ENCODE results near the gene HEBP1.

The HEBP1 gene

GRCh38 chr12:12941450-12942350, 58.4 kb downstream of the HEBP1 start:
- no peak for TF ChIP-seq CTCF (conservative IDR thresholded peaks at IDR 0.05; ENCODE audit: low read depth, low read length)
- DNase-seq (ENCODE audit: low read depth), result no peak

GRCh38 chr12:12939888-12940287, 60.2 kb downstream of the HEBP1 start:
- no peak for TF ChIP-seq CTCF (conservative IDR thresholded peaks at IDR 0.05; ENCODE audit: low read depth, low read length)
- DNase-seq (ENCODE audit: low read depth), result no peak
- no peak overlapping the region for H3K4me3 ChIP-seq (ENCODE audit: low read length)

More at GRCh38 chr12:12941450-12942350, 58.4 kb downstream of the HEBP1 start:
- no peak overlapping the region for H3K4me3 ChIP-seq (ENCODE audit: low read length)

GRCh38 chr12:12938541-12938940, 61.5 kb downstream of the HEBP1 start:
- H3K4me3 ChIP-seq (ENCODE audit: low read length), result no peak overlapping the region
- DNase-seq (ENCODE audit: low read depth), result no peak
- TF ChIP-seq CTCF (conservative IDR thresholded peaks at IDR 0.05; ENCODE audit: low read depth, low read length), result no peak

- no peak for TF ChIP-seq CTCF (conservative IDR thresholded peaks at IDR 0.05; ENCODE audit: low read depth, low read length)
- no peak for DNase-seq (ENCODE audit: low read depth)
- no peak overlapping the region for H3K4me3 ChIP-seq (ENCODE audit: low read length)
Measured at GRCh38 chr12:12936983-12937491, 63.0 kb downstream of the HEBP1 start.

- no peak for TF ChIP-seq CTCF (conservative IDR thresholded peaks at IDR 0.05; ENCODE audit: low read depth, low read length)
- DNase-seq (ENCODE audit: low read depth), result no peak
- H3K4me3 ChIP-seq (ENCODE audit: low read length), result no peak overlapping the region
Measured at GRCh38 chr12:12934556-12934955, 65.5 kb downstream of the HEBP1 start.

- DNase-seq (ENCODE audit: low read depth), result no peak
- no peak for TF ChIP-seq CTCF (conservative IDR thresholded peaks at IDR 0.05; ENCODE audit: low read depth, low read length)
- H3K4me3 ChIP-seq (ENCODE audit: low read length), result no peak overlapping the region
Measured at GRCh38 chr12:12933742-12934141, 66.3 kb downstream of the HEBP1 start.

All from retinal pigment epithelial cell (primary cell).